Stimulated activated naive CD8-positive, alpha-beta T cell treated with anti-CD3 and anti-CD28 coated beads, Interleukin-15, amount 100 ng/mL, for 72 hours (primary cell): Measurements from ENCODE around the gene HLA-F.

Source experiments
- ATAC-seq: fragments of 150-1000 bp; cut with Tn5 transposase; 2 replicates; pipeline ENCODE4 v1.10.0; 2021; ENCODE audit warnings: mild to moderate bottlenecking, moderate library complexity
- DNase-seq, 2 donors: peaks; one replicate each; pipeline ENCODE4 v3.0.0; 2021 to 2022
- H3K27ac Mint-ChIP-seq, 2 donors: one replicate each; pipeline ENCODE4 v1.8.0; 2022; ENCODE audit warnings: mild to moderate bottlenecking in 2 of 2, mixed read lengths in 2 of 2, moderate library complexity in 2 of 2
- H3K27me3 Mint-ChIP-seq: one replicate; pipeline ENCODE4 v1.8.0; 2022; ENCODE audit warnings: mixed read lengths
- H3K4me1 Mint-ChIP-seq: one replicate; pipeline ENCODE4 v1.8.0; 2022; ENCODE audit warnings: mild to moderate bottlenecking, mixed read lengths
- H3K4me3 Mint-ChIP-seq, 2 donors: one replicate each; pipeline ENCODE4 v1.8.0; 2022; ENCODE audit warnings: mild to moderate bottlenecking in 2 of 2, mixed read lengths in 2 of 2, moderate library complexity in 1 of 2
- H3K9me3 Mint-ChIP-seq, 2 donors: one replicate each; pipeline ENCODE4 v1.8.0; 2022; ENCODE audit warnings: mixed read lengths in 2 of 2

The HLA-F gene

GRCh38 chr6:29760328-29760727, 37.1 kb downstream of the HLA-F start:
- Mint-ChIP-seq H3K9me3 (no peaks in the 10 kb centered on the region), H3K4me3 (no peak overlapping the region), H3K27me3 (peaks cover 37% of the 10 kb centered on the region), H3K4me1 (peaks cover 34% of the 10 kb centered on the region), H3K27ac (no peak overlapping the region)
- no peak for DNase-seq
- no peak for ATAC-seq

GRCh38 chr6:29762051-29762450, 38.8 kb downstream of the HLA-F start:
- Mint-ChIP-seq H3K27ac (peak overlapping the region in 1 of 2 donors; percentile 59), H3K27me3 (peaks cover 38% of the 10 kb centered on the region), H3K4me1 (peaks cover 36% of the 10 kb centered on the region), H3K4me3 (no peak overlapping the region), H3K9me3 (no peaks in the 10 kb centered on the region)
- DNase-seq = no peak
- no peak for ATAC-seq

GRCh38 chr6:29762781-29763214, 39.6 kb downstream of the HLA-F start:
- ATAC-seq = no peak
- Mint-ChIP-seq H3K27ac (peak overlapping the region in 1 of 2 donors; percentile 21), H3K9me3 (no peaks in the 10 kb centered on the region), H3K4me1 (peaks cover 36% of the 10 kb centered on the region), H3K27me3 (peaks cover 38% of the 10 kb centered on the region), H3K4me3 (peak overlapping the region in 1 of 2 donors; percentile 16)
- no peak for DNase-seq

- ATAC-seq = peak; percentile 92
Measured at GRCh38 chr6:29763491-29764289, 40.5 kb downstream of the HLA-F start.

GRCh38 chr6:29764422-29765196, 41.4 kb downstream of the HLA-F start:
- Mint-ChIP-seq H3K27me3 (peaks cover 37% of the 10 kb centered on the region), H3K9me3 (no peaks in the 10 kb centered on the region), H3K4me3 (peak overlapping the region; percentile 27 to 39), H3K4me1 (peaks cover 32% of the 10 kb centered on the region), H3K27ac (no peak overlapping the region)
- peak; percentile 62 for ATAC-seq
- DNase-seq = no peak

More at GRCh38 chr6:29763491-29764289, 40.5 kb downstream of the HLA-F start:
- Mint-ChIP-seq H3K4me3 (peak overlapping the region in 1 of 2 donors; percentile 5), H3K9me3 (no peaks in the 10 kb centered on the region), H3K4me1 (peaks cover 36% of the 10 kb centered on the region), H3K27me3 (peaks cover 43% of the 10 kb centered on the region), H3K27ac (peak overlapping the region; percentile 2 to 74)
- peak; percentile 13 to 45 for DNase-seq

GRCh38 chr6:29769336-29769735, 46.1 kb downstream of the HLA-F start:
- Mint-ChIP-seq H3K27me3 (peaks cover 48% of the 10 kb centered on the region), H3K4me1 (peaks cover 11% of the 10 kb centered on the region), H3K9me3 (no peaks in the 10 kb centered on the region), H3K27ac (peak overlapping the region in 1 of 2 donors; percentile 47), H3K4me3 (no peak overlapping the region)
- no peak for ATAC-seq
- no peak for DNase-seq

GRCh38 chr6:29770306-29770705, 47.1 kb downstream of the HLA-F start:
- peaks cover 53% of the 10 kb centered on the region for H3K27me3 Mint-ChIP-seq
- DNase-seq (no peak), ATAC-seq (no peak)
- no peak overlapping the region for H3K4me3 Mint-ChIP-seq
- no peaks in the 10 kb centered on the region for H3K9me3 Mint-ChIP-seq
- H3K27ac Mint-ChIP-seq = no peak overlapping the region
- H3K4me1 Mint-ChIP-seq = peaks cover 7% of the 10 kb centered on the region

GRCh38 chr6:29776684-29777083, 53.5 kb downstream of the HLA-F start:
- Mint-ChIP-seq H3K9me3 (no peaks in the 10 kb centered on the region), H3K4me3 (no peak overlapping the region), H3K27ac (no peak overlapping the region), H3K27me3 (peaks cover 55% of the 10 kb centered on the region), H3K4me1 (no peaks in the 10 kb centered on the region)
- ATAC-seq (no peak), DNase-seq (no peak)
